Right cardiac atrium (tissue), 5 donors: ENCODE results near the gene CEL. TPM values are rescaled to one million over a fixed set of nuclear protein-coding genes. Genes with fewer than 3 reads are reported as not detected.
"Not testable (repeated sequence)": the region's sequence is repeated elsewhere in the genome, so short reads cannot be mapped to it uniquely, and the experiment has no call there.

ENCODE experiments used
- ATAC-seq, 2 donors: fragments of 200-7000 bp; cut with Tn5 transposase; one replicate each; pipeline versions ENCODE4 v1.8.0 to v1.9.1; 2020; ENCODE audit warnings: moderate library complexity in 2 of 2, mild to moderate bottlenecking in 1 of 2
- DNase-seq, 3 donors: peaks; one replicate each; pipeline ENCODE4 v3.0.0-alpha.2; 2020
- H3K27ac ChIP-seq: one replicate; pipeline ENCODE4 v1.5.1; 2013; ENCODE audit warnings: mild to moderate bottlenecking, low read length, control low read depth, moderate library complexity
- H3K27me3 ChIP-seq: one replicate; pipeline ENCODE4 v1.6.1; 2013; ENCODE audit not compliant: control insufficient read depth, insufficient read depth
- H3K4me1 ChIP-seq: one replicate; pipeline ENCODE4 v1.6.1; 2013; ENCODE audit warnings: low read length; ENCODE audit not compliant: control insufficient read depth, insufficient read depth
- H3K4me3 ChIP-seq: one replicate; pipeline ENCODE4 v1.5.1; 2013; ENCODE audit warnings: low read length, control low read depth
- H3K9me3 ChIP-seq: one replicate; pipeline ENCODE4 v1.6.1; 2013; ENCODE audit warnings: low read length; ENCODE audit not compliant: control insufficient read depth
- WGBS: extraction: QIAGEN DNeasy Blood & Tissue Kit; methylation state at CpG from one replicate; pipeline ENCODE4 v1.1.7; 2013; 5-methylcytosine and 5-hydroxymethylcytosine counted together
- intact Hi-C, 4 donors: fragments of 100-400 bp; cut with DNase I; formaldehyde crosslinking; loops; one replicate each; pipeline versions ENCODE4 v1.11.0 to v1.14.0; 2022 to 2023
- polyA plus RNA-seq: library from polyadenylated mRNA; stranded (reverse); fragments of 200-250 nt; gene quantifications from one replicate; pipeline ENCODE4 v1.2.3, GENCODE V29; 2013
- total RNA-seq, 4 donors: library from RNA; stranded (reverse); fragmentation: NEBNext Ultra II Directional; extraction: Animal tissue kit (Norgen Biotek cat#: 25700); gene quantifications; one replicate each; pipeline ENCODE4 v1.2.1, GENCODE V29; 2021
- donor health status: healthy with polysubstance abuse.
- donor health status: DM: no; HTN: yes; CAD: no.
- donor health status: DM: no; HTN: no; CAD: no.
- donor health status: DM: no; HTN: yes; CAD: no; lungs with severe emphysema.
- donor health status: DM: yes; HTN: yes; CAD: no.

CEL gene
- total and polyA plus RNA-seq, 5 donors: 2.8 to 9.7 (median 4.0) TPM

DNA sequence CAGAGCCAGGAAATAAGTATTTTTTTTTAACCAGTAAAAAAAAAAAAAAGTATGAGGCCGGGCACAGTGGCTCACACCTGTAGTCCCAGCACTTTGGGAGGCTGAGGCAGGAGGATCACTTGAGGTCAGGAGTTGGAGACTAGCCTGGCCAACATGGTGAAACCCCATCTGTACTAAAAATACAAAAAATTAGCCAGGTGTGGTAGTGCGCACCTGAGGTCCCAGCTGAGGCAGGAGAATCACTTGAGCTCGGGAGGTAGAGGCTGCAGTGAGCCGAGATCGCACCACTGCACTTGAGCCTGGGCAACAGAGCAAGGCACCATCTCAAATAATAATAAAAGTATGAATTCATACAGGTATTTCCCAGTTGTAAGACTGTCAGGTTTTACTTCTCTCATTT is 10.4 kb downstream of the CEL start:
- intact Hi-C loops: not testable (repeated sequence)

DNA sequence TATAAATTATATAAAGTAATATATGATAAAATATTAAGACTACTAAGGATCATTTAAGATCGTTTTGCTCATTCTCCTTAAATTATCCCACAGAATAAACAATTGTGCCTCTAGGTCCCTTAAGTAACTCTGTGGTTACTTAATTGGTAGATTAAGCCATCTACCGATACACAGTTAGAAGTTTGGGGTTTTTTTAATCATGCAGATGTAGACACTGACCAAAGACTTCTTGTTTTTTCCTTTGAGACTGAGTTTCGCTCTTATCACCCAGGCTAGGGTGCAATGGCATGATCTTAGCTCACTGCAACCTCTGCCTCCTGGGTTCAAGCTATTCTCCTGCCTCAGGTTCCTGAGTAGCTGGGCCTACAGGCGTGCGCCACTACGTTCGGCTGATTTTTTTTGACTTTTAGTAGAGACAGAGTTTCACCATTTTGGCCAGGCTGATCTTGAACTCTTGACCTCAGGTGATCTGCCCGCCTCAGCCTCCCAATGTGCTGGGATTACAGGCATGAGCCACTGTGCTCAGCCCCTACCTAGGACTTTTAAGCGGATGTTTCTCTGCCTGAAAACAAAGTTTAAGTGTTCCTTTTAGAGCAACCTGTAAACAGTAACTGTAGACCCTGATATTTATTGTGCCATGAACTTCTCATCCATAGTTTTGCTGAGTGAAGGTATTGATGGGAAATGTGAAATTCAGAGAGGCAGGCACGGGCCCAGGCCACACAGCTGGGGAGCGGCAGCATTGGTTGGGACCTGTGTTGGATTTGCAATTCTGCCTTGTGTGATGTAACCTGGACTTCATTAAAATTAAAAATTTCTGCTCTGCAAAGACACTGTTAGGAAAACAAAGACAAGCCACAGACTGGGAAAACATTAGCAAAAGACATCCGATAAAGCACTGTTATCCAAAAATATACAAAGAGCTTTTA is 11.6 kb downstream of the CEL start:
- H3K27me3 ChIP-seq: no peaks in the 10 kb centered on the region
- no peak overlapping the region for H3K27ac ChIP-seq
- H3K4me3 ChIP-seq: no peak overlapping the region
- 85% methylated on average over 12 of the region's 12 CpGs for WGBS
- H3K4me1 ChIP-seq: no peaks in the 10 kb centered on the region
- no peak for ATAC-seq
- no peaks in the 10 kb centered on the region for H3K9me3 ChIP-seq
- no peak for DNase-seq
- intact Hi-C loops: no loop called here

More for the DNA sequence above, 10.4 kb downstream of the CEL start:
- not testable (repeated sequence) for H3K27me3 ChIP-seq, ATAC-seq, DNase-seq, H3K9me3 ChIP-seq, H3K4me1 ChIP-seq, H3K4me3 ChIP-seq, H3K27ac ChIP-seq
- 94% methylated on average over 5 of the region's 5 CpGs for WGBS

DNA sequence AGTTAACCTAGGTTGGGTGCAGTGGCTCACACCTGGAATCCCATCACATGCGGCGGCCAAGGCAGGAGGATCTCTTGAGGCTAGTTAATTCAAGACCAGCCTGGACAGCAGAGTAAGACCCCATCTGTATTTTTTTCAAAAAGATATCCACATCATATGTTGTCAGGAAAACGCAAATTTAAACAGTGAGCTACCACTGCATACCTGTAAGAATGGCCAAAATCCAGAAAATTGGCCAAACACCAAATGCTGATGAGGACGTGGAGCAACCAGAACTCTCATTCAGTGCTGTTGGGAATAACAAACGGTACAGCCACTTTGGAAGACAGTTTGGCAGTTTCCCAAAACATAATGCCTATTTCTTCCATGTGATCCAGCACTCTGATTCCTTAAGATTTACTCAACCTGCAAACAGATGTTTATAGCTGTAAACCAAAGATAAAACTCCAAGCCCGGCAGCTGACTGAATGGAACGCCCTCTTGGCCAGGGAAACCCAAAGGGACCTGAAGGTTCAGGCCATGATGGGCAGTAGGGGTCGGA is 12.4 kb downstream of the CEL start:
- Histone ChIP-seq H3K27me3 (no peaks in the 10 kb centered on the region), H3K27ac (no peak overlapping the region), H3K9me3 (no peaks in the 10 kb centered on the region), H3K4me3 (no peak overlapping the region), H3K4me1 (no peaks in the 10 kb centered on the region)
- intact Hi-C loops: no loop called here
- no peak for ATAC-seq
- DNase-seq: no peak
- WGBS: 58% methylated on average over 8 of the region's 8 CpGs

DNA sequence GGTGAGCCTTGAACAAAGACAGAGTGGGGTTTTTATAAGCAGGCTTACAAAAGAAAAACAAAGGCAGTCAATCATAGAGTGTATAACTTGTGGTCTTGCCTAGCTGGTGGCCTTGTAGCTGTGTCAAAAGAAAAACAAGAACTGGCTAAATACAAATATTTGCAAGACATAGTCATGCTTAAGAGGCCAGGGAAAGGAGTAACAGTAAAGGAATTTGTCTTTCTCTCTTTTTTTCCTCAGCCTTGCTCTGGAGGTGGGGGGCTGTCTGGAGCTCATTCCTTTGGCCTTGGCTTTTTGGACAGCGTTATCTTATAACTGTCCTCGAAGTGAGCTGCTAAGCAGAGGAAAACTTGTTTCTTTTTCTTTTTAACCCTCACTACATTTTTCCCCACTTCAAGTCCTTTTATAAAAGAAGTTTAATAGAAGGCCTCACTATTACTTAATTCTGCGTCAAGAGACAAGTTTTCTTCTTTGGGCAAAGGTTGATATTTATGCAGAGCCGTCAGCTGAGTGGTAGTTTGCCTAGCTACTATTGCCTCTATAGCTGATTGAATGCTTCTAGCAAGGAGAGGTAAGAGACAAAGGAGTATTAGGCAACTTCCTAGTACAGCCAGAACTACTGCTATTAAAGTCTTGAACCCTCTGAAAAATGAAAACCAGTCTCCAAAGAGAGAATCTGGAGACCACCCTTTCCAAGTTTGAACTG is 14.3 kb downstream of the CEL start:
- Histone ChIP-seq H3K4me3 (no peak overlapping the region), H3K9me3 (no peaks in the 10 kb centered on the region), H3K27me3 (no peaks in the 10 kb centered on the region), H3K4me1 (no peaks in the 10 kb centered on the region), H3K27ac (no peak overlapping the region)
- no peak for ATAC-seq
- 56% methylated on average over 4 of the region's 4 CpGs for WGBS
- intact Hi-C loops: no loop called here
- no peak for DNase-seq

- H3K27ac ChIP-seq: no peak overlapping the region
These were observed 14.9 kb downstream of the CEL start for GRCh38 chr9:133076691-133077090.

GRCh38 chr9:133078486-133078885 is 16.7 kb downstream of the CEL start:
- DNase-seq: peak in 1 of 3 donors; percentile 16
- Histone ChIP-seq H3K27me3 (no peaks in the 10 kb centered on the region), H3K4me1 (no peaks in the 10 kb centered on the region), H3K4me3 (no peak overlapping the region), H3K9me3 (no peaks in the 10 kb centered on the region), H3K27ac (no peak overlapping the region)
- intact Hi-C loops: no loop called here
- ATAC-seq: no peak
- WGBS: 86% methylated on average over 14 of the region's 14 CpGs

More at GRCh38 chr9:133076691-133077090, 14.9 kb downstream of the CEL start:
- H3K4me1 ChIP-seq: no peaks in the 10 kb centered on the region
- no peak overlapping the region for H3K4me3 ChIP-seq
- 77% methylated on average over 4 of the region's 4 CpGs for WGBS
- DNase-seq (no peak), ATAC-seq (no peak)
- intact Hi-C loops: no loop called here
- H3K27me3 ChIP-seq: no peaks in the 10 kb centered on the region
- no peaks in the 10 kb centered on the region for H3K9me3 ChIP-seq

DNA sequence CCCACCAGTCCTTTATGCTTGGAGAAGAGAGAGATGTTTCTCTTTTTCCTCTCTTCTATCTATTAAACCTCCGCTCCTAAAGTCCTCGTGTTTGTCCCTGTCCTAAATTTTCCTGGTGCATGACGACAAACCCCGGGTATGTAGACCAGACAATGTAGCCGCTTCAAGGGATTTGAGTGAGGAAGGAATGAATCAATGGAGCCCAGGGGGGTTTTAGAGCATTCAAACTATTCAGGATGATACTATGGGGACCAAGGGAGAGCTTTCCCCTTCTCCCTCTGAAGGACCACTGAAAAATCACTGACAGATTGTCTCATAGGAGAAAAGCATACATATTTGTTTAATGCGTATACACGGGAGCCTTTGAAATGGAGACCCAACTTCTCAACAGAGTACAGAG is 18.4 kb downstream of the CEL start:
- H3K27me3 ChIP-seq: no peaks in the 10 kb centered on the region
- intact Hi-C loops: no loop called here
- H3K9me3 ChIP-seq: no peaks in the 10 kb centered on the region
- no peak for ATAC-seq
- no peaks in the 10 kb centered on the region for H3K4me1 ChIP-seq
- no peak for DNase-seq
- no peak overlapping the region for H3K4me3 ChIP-seq
- H3K27ac ChIP-seq: no peak overlapping the region
- 77% methylated on average over 7 of the region's 7 CpGs for WGBS

GRCh38 chr9:133080786-133081779 is 19.3 kb downstream of the CEL start:
- WGBS: 84% methylated on average over 10 of the region's 18 CpGs
- H3K27ac ChIP-seq: not testable (repeated sequence)

GRCh38 chr9:133081957-133082644 is 20.3 kb downstream of the CEL start:
- 74% methylated on average over 5 of the region's 12 CpGs for WGBS
- H3K27ac ChIP-seq, intact Hi-C loops: not testable (repeated sequence)

More at GRCh38 chr9:133080786-133081779, 19.3 kb downstream of the CEL start:
- H3K4me3 ChIP-seq, H3K4me1 ChIP-seq, DNase-seq, H3K27me3 ChIP-seq, intact Hi-C loops, H3K9me3 ChIP-seq: not testable (repeated sequence)
- ATAC-seq: peak; percentile 28 to 35

DNA sequence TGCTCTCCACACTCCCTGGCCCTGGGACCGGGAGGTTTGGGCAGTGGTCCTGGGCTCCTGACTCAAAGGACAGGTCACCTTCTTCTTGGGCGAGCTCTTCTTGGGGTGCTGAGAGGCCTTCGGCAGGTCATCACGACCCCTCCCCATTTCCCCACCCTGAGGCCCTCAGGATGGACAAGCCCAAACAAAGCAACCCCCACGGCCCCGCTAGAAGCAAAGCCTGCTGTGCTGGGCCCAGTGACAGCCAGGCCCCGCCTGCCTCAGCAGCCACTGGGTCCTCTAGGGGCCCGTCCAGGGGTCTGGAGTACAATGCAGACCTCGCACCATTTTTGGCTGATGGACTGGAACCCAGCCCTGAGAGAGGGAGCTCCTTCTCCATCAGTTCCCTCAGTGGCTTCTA is 21.9 kb downstream of the CEL start:
- WGBS: 60% methylated on average over 5 of the region's 9 CpGs
- intact Hi-C loops, H3K27ac ChIP-seq, H3K4me1 ChIP-seq, H3K9me3 ChIP-seq, H3K4me3 ChIP-seq, DNase-seq, H3K27me3 ChIP-seq, ATAC-seq: not testable (repeated sequence)

More at GRCh38 chr9:133081957-133082644, 20.3 kb downstream of the CEL start:
- not testable (repeated sequence) for ATAC-seq, DNase-seq, H3K4me3 ChIP-seq, H3K4me1 ChIP-seq, H3K27me3 ChIP-seq, H3K9me3 ChIP-seq
